Stimulated activated CD4-positive, alpha-beta T cell treated with anti-CD3 and anti-CD28 coated beads, Interleukin-4, amount 100 ng/mL, for 48 hours (primary cell): Measurements from ENCODE around the gene POR.
"Not testable (repeated sequence)": the region's sequence is repeated elsewhere in the genome, so short reads cannot be mapped to it uniquely, and the experiment has no call there.

ENCODE experiments used
- DNase-seq, 2 donors: peaks; one replicate each; pipeline ENCODE4 v3.0.0-alpha.2; 2020; ENCODE audit warnings: low read depth in 2 of 2

POR gene

DNA sequence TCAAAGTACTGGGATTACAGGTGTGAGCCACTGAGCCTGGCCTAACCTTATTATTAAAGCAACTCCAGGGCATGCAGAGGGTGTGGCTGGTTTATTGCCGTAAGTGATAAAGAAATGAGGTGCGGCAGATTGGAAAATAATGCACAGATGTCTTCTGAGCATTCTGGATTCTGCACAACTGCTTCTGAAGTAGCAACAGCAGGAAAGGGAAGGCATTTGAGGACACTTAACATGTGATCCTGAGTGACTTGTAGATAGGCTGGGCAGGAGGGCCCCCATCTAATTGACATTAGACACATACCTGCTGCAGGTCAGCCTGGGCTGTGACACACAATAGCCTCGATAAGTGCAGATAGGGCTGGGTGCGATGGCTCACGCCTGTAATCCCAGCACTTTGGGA, 30.5 kb upstream of the POR start:
- DNase-seq = no peak

DNA sequence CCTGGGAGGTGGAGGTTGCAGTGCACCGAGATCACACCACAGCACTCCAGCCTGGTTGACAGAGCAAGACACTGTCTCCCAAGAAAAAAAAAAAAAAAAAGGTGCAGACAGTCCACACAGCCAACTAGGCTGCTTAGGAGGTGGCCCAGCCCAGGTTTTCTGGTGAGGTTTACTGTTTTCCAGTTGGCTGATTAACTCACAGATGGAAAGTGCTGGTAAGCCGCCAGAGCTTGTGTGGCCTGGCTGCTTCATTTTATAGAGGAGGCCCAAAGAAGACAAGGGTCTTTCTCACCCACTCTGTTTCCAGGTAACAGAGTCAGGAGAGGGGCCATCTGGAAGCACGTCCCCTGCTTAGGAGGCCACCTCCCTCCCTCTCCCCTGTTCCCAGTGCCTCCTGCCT, 29.9 kb upstream of the POR start:
- no peak for DNase-seq

DNA sequence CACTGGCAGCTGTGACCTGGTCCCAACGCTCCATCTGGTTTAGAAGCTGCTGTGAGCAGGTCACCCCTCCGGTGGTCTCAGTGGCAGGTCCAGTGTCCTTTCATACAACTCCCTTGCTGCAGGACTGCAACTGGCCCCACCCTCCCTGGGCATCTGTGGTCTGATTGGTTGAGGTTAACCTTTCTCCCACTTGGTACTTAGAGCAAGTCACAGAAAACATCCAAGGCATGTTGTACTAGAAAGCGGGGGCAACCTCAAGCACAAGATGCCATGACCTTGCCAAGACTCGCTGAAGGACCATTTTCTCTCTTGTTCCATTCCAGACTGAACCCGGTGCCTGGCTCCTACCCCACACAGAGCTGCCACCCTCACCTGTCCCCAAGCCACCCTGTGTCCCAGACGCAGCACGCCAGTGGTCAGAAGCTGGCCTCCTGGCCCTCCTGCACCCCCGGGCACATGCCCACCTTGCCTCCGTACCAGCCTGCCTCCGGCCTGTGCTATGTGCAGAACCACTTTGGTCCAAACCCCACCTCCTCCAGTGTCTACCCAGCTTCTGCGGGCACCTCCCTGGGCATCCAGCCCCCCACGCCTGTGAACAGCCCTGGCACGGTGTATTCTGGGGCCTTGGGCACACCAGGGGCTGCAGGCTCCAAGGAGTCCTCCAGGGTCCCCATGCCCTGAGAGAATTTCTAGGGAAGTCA, 27.1 kb upstream of the POR start:
- no peak for DNase-seq

DNA sequence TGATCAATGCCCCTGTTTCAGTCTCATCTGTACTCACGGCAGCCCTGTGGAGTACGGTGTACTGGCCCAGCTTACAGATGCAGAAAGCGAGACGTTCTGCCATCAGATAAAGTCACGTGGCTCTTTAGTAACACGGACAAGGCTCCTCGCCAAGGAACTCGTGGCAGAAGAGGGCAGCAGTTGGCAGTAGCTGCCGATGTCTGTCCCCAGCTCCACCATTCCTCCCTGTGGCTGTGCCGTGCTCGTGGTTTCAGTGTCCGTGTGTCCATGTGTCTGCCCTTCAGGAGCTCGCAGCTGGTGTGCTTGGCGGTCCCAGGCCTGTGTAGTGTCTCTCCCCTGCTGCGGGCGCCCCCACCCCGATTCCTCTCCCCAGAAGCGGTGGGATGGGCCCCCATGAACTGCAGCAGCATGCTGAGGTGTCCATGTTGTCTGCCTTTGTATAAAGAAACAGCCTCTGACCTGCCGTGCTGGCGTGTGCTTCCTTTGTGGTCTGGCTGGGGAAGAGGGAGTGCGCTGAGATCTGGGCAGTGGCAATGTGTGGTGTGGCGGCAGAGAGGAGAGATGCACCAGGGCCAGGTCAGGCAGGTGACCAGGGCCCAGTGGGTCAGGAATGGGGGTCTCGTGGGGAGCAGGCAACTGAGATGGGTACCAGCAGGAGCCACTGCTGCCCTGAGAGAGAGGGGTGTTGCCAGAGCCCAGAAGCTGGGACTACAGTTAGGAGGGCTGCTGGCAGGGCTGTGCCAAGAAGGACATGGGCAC, 26.3 kb upstream of the POR start:
- no peak for DNase-seq

DNA sequence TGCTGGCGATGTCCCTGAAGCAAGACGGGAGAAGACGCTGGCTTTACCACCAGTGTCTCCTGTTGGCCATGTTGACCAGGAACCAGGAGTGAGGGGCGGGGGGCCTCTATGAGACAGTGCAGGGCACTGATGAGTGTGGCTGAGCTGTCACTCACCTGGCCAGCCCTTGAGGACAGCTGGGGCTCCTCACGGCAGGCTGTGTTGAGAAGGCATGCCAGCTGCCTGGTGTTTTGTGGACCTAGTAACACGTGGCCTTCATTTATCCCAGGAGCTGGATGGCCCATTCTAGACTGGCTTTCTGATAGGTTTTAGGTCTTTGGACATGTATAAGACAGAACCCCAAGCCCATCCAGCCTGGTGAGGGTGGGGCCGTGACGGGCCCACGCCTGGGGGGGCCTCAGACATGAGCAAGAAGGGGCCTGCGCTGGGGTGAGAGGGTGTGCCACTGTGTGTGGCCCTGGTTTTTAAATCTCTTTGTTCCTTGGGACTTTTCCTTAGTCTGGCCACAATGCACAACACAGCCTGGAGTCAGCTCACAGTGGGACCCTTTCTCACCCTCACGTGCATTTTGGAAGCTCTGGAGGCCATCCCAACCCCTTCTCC, 25.6 kb upstream of the POR start:
- no peak for DNase-seq

DNA sequence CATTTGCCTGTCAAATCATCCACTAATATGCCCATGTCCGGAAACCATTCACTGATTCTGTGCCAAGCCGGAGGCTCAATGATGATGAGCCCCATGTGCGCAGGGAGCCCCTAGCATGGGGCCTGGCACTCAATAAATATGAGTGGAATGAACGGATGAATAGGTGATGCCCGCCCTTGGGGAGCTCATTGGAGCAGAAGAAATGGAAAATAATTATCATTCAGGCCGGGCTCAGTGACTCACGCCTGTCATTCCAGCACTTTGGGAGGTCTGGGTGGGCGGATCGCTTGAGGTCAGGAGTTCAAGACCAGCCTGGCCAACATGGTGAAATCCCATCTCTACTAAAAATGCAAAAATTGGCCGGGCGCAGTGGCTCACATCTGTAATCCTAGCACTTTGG, 25.1 kb upstream of the POR start:
- no peak for DNase-seq

DNA sequence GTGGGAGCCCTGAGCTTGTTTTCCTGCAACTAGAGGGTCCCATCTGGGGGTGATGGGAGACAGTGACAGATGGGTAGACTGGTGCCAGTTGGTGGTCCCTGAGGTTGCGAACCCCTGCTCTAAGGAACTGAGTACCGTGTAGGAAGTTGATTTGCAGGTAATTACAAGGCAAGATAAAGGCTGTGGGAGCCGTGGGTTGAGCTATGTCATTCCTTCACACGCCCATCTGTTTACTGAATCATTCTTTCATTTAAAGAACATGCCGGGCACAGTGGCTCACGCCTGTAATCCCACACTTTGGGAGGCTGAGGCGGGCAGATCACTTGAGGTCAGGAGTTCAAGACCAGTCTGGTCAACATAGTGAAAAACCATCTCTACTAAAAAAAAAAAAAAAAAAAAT, 23.7 kb upstream of the POR start:
- not testable (repeated sequence) for DNase-seq

DNA sequence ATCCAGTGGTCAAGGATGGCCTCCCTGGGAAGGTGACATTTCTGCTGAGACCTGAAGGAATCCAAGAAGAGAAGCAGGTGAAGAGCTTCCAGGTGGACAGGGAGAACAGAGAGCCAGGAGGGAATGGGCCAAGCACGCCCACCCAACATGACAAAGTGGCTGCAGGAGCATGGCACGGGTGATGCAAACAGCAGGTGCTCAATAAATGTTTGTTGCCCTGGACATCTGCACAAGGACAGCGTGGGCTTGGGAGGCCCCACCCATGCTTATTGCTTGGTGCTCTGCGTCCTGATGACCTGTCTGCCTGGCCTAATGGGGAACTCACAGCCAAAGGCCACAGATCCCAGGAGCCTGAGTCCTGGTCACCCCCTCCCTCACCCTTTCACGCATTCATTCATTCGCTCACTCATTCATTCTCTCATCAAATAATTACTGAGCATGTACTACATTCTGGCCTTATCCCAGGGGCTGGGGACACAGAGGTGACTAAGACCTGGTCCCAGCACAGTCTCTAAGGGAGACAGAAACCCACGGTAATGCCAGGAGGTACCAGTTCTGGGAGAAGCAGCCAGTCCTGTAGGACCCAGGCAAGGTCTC, 23.0 kb upstream of the POR start:
- no peak for DNase-seq

DNA sequence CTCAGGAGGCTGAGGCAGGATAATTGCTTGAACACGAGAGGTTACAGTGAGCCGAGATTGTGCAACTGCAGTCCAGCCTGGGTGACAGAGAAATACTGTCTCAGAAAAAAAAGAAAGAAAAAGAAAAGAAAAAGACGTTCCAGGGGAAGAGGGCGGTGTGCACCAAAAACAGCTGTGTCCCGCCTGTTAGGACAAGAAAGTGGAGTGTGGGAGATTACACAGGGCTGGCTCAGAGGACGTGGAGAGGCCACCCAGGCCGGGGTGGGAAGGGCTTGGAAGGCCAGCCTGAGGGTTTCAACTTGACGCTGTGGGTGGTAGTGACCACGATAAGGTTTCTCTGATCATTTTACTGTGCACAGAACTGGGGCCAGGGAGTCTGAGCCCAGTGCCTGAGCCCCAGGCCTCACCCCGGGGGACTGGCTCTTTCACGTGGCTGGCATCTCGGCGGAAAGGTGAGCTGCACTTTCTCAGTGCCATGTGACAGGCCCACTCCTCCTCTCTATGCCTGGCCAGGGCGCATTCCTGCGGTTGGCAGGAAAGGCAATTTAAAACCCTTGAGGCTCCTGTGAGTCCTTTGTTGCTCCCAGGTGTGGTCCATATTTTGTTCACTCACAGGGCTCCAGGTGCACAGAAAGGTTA, 22.2 kb upstream of the POR start:
- DNase-seq = no peak

DNA sequence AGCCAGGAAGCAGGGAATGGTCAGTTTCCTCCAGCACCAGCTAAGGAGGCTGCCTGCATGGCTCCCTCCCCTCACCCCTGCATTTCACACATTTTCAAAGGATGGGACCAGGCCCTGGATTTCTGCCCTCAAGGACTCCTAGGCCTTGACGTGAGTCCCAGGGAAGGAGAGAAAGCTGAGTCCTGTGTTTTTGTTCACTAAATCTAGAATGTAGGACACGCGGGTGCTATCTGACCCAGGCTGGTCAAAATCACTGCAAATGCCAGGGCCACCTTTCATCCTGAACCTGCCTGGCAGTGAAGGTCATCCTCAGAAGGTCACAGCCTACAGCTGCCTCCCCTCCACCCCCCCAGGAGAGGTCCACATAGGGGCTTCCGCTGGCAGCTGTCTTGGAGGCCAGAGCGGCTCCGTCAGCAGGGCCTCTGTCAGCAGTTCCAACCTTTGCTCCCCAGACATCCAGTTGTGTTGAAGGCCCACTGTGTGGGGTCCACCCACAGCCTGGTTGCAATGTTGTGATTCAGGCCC, 18.1 kb upstream of the POR start:
- no peak for DNase-seq

DNA sequence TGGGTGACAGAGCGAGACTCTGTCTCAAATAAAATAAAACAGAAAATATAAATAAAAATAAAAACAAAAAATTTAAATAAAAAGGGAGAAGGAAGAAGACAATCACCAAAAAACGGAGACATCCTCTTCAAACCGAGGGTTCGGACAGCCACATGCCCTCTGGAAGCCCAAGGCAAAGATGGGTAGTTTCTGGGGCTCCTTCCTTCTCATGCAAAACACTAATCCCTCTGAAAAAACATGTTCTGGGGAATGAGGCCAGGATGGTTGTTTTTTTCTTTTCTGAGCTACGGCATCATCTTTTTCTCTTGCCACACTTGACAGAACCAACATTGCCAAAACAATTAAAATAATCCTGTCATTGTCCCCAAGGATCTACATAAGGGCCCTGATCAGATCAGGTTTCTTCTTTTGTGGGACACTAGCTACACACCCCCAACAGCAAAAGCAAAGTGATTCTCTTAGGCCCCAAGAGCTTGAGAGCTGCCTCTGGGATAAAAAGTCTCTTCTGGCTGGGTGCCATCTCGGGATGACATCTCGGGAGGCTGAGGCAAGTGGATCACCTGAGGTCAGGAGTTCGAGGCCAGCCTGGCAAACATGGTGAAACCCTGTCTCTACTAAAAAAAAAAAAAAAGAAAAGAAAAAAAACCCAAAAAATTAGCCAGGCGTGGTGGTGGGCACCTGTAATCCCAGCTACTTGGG, 14.2 kb upstream of the POR start:
- DNase-seq = no peak

DNA sequence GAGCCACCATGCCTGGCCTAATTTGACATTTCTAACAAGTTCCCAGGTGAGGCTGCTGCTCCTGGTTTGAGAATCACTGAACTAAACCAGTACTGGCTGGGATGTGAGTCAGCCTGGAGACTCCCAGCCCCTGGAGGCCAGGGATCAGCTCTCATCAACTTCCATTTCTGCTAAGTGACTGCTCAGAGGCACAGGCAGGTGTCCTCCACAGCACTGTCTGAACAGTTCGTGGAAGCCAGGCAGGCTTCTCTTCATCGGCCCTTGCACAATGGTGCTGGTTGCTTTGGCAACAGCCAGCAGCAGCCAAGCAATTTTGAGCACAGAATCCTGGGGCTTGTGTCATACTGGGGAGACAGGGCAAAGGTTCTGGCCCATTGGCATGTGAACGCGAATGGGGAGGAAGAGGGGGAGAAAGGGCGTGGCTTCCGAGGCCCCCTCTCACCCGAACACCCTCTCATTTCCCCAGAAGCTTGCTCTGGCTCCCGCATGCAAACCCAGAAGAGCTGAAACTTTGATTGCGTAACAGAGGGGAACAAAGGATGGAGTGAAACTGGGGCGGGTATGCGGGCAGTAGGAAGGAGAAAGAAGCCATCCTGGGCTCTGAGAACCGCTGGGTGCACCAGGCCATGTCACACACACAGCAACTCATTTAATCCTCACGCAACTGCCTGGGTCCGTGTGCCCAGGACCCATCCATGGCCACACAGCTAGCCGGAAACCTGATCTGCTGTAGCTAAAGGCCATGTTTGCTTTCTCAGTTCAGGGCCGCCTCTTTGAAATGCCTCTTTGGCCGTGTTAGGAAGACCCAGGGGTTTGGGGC, 9.0 kb upstream of the POR start:
- no peak for DNase-seq

DNA sequence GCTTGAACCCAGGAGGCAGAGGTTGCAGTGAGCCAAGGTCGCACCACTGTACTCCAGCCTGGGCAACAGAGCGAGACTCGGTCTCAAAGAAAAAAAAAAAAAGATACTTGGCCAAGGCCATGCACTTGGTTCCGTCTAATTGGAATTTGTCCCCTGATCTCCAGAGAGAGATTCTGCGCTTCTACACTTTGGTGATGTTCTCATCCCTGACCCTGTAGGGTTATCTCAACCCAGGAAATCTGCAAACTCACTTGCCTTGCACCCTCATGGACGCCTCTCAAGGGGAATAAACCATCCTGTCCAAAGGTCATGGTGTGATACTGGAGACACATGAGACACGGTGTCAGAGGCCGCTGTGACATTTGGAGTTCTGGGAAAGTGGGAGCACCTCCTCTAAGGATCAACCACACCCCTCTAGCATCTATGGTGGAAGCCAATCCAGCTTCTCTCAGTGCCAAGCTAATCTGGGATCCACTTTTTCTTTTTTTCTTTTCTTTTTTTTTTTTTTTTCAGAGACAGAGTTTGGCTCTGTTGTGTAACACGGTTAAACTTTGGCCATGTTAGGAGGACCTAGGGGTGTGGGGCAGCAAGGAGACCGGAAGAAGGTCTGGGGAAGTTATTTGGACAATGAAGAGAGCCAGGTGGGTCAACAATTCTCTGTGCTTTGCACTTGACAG, 7.8 kb upstream of the POR start:
- no peak for DNase-seq

DNA sequence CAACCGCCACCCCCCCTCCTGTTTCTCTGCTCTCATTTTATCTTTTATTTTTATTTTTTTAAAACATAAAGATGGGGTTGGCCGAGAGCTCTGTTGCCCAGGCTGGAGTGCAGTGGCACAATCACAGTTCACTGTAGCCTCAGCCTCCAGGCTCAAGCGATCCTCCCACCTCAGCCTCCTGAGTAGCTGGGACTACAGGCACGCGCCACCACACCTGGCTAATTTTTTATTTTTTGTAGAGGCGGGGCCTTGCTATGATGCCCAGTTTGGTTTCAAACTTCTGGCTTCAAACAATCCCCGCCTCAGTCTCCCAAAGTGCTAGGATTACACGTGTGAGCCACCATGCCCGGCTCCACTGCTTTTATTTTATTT, 7.3 kb upstream of the POR start:
- DNase-seq = not testable (repeated sequence)

DNA sequence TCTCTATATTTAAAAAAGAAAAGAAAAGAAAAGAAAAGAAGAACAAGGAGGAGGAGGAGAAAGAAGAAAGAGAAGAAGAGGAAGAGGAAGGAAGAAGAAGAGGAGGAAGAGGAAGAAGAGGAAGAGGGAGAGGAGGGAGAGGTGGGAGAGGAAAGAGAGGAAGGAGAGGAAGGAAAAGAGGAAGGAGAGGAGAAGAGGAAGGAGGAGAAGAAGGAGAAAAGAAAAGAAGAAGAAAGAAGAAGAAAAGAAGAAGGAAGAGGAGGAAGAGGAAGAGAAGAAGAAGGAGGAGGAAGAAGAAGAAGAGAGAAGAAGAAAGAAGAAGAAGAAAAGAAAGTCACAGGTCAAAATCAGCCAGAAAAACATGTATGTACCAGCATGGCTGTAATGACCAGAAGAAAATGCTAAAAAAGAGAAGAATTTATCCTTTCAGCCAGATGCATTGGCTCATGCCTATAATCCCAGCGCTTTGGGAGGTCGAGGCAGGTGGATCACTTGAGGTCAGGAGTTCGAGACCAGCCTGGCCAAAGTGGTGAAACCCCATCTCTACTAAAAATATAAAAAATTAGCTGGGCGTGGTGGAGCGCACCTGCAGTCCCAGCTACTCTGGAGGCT, 5.3 kb upstream of the POR start:
- DNase-seq = no peak

DNA sequence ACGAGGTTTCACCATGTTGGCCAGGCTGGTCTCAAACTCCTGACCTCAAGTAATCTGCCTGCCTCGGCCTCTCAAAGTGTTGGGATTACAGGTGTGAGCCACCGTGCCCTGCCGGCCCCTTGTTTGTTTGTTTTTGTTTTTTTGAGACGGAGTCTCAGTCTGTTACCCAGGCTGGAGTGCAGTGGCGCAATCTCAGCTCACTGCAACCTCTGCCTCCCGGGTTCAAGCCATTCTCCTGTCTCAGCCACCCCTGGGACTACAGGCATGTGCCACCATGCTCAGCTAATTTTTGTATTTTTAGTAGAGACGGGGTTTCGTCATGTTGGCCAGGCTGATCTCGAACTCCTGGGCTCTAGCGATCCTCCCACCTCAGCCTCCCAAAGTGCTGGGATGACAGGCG, 3.8 kb upstream of the POR start:
- DNase-seq = not testable (repeated sequence)

DNA sequence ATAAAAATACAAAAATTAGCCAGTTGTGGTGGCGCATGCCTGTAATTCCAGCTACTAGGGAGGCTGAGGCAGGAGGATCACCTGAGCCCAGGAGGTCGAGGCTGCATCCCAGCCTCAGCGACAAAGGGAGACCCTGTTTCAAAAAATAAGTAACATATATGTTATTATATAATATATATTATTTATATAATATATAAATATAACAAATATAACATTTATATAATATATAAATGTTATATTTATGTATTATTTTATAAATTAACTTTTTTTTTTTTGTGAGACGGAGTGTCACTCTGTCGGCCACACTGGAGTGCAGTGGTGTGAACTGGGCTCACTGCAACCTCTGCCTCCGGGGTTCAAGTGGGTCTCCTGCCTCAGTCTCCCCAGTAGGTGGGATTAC, 1.5 kb upstream of the POR start:
- DNase-seq = no peak

DNA sequence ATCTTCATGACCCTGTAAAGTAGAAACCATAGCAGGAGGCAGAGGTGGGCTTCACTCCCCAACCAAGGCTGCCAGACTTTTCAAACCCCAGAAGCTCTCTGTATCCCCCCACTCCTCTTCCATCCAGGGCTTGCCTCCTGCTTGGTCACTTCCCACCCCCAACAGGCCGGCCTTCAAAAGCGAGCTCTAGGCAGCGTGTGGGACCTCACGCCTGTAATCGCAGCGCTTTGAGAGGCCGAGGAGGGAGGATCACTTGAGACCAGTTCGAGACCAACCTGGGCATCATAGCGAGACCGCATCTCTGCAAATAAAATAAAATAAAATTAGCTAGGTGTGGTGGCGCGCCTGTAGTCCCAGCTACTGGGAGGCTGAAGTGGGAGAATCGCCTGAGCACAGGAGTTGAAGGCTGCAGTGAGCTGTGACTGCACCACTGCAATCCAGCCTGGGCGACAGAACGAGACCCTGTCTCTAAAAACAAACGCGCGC, 743 bp upstream of the POR start:
- DNase-seq = no peak

DNA sequence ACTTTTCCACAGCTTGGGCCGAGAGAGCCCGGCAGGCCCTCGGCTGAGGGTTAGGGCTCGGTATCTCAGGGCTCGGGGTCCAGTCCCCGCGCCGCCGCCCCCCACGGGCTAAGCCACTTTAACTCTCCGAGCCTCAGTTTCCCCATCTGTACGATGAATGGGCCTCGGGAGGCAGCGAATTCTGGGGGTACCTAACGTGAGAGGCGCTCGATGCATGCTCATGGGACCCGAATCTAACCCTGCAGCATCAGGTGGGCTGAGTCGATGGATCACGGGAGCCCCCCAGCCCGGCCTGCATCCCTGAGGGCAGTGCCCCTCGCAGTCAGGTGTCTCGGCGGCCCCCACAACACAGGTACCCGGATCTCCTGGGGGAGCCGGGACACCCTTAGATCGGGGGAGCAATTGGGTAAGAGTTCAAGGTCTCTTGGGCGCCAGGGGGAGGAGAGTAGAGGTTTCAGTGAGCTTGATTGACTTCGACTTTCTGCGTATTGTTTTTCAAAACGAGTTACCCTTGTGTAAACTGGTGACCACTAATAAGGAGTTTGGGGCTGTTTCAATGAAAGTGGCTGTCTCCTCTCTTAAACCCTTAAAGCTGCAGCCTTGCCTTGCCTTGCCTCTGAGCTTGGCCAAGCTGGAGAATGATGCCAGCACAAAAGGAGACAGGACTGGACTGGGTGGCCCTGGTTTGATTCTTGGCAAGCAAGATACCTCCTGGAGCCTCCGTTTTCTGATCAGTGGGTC, 631 bp downstream of the POR start:
- DNase-seq = no peak
